ENCODE measurements around the gene TREM2.

- TF ChIP-seq POLR2A (IDR thresholded peaks at IDR 0.05; ENCODE audit: low read depth, low read length) (no peak), TAF1 (IDR thresholded peaks at IDR 0.05; ENCODE audit: low read depth, low read length) (no peak)
Measured at GRCh38 chr6:41179163-41179562, 16.2 kb upstream of the TREM2 start.

All from GM12891 (cell line).